GM12878 (cell line): Measurements from ENCODE around the gene GMPPB.

ENCODE experiments used
- CHD2 ChIP-seq: IDR thresholded peaks from 2 replicates; pipeline ENCODE4 v1.6.1; 2011; ENCODE audit warnings: low read depth, low read length, improper control_type of control experiment, borderline replicate concordance
- CTCF ChIP-seq, 3 experiments: IDR thresholded peaks in 2 of 3; conservative IDR thresholded peaks in 1 of 3; 2 replicates each; pipeline ENCODE4 v1.5.1; 2011; ENCODE audit warnings: low read depth in 3 of 3, low read length in 3 of 3, mild to moderate bottlenecking in 3 of 3, control low read depth in 2 of 3, moderate library complexity in 2 of 3, inconsistent platforms in 1 of 3, mixed read lengths in 1 of 3; ENCODE audit not compliant: control insufficient read depth in 2 of 3, insufficient read depth in 1 of 3; ENCODE audit errors: extremely low read depth in 1 of 3
- EP300 ChIP-seq, 2 experiments: fragments of 150-350 bp in 1 of 2; IDR thresholded peaks; 2 replicates each; pipeline ENCODE4 v1.6.1; 2011 to 2012; ENCODE audit warnings: low read depth in 2 of 2, low read length in 2 of 2, borderline replicate concordance in 1 of 2, improper control_type of control experiment in 1 of 2, inconsistent platforms in 1 of 2; ENCODE audit not compliant: control insufficient read depth in 1 of 2
- EZH2 ChIP-seq: IDR thresholded peaks from 2 replicates; pipeline ENCODE4 v1.6.1; 2012; ENCODE audit warnings: low read depth, mild to moderate bottlenecking, control low read depth, inconsistent platforms, low read length, borderline replicate concordance; ENCODE audit not compliant: control insufficient read depth
- IKZF1 ChIP-seq: fragments of 450-650 bp; conservative IDR thresholded peaks from 2 replicates; pipeline ENCODE4 v1.6.1; 2017; ENCODE audit warnings: antibody characterized with exemption, mild to moderate bottlenecking
- RFX5 ChIP-seq: IDR thresholded peaks from 2 replicates; pipeline ENCODE4 v1.6.1; 2011; ENCODE audit warnings: low read depth, low read length, improper control_type of control experiment

DNA sequence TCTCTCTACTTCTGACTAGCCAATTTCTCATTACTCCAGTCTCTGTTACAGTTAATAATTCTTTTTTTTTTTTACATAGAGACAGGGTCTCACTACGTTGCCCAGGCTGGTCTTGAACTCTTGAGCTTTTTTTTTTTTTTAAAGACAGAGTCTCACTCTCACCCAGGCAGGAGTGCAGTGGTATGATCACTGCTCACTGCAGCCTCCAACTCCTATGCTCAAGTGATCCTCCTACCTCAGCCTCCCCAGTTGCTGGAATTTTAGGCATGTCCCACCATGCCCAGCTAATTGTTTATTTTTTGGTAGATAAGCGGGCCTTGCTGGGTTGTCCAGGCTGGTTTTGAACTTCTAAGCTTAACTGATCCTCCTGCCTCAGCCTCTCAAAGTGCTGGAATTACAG is 49.0 kb upstream of the GMPPB start:
- TF ChIP-seq EZH2 = no peak
- TF ChIP-seq IKZF1 = no peak
- TF ChIP-seq RFX5 = no peak
- TF ChIP-seq CTCF (IDR thresholded peaks at IDR 0.05 in 2 of 3, conservative IDR thresholded peaks at IDR 0.05 in 1 of 3; ENCODE audit: control insufficient read depth in 2 of 3, extremely low read depth in 1 of 3, insufficient read depth in 1 of 3, low read depth in 3 of 3, low read length in 3 of 3) = no peak
- TF ChIP-seq CHD2 = no peak
- TF ChIP-seq EP300 (IDR thresholded peaks at IDR 0.05; ENCODE audit: borderline replicate concordance in 1 of 2, control insufficient read depth in 1 of 2, low read depth in 2 of 2, low read length in 2 of 2) = no peak
